Calu3 (cell line): ENCODE results near the gene ZC3H14. TPM values are rescaled to one million over a fixed set of nuclear protein-coding genes. Genes with fewer than 3 reads are reported as not detected.

ENCODE experiments used
- BruUV-seq: library from RNA; stranded (reverse); fragments of 400-500 nt; replicated peaks from 2 replicates; lab custom pipeline; 2021; lab: Mats Ljungman, UMichigan
- CTCF ChIA-PET: fragments of 300-600 bp; sonication (Branson Sonifier 250); formaldehyde crosslinking; loops from one replicate; lab custom pipeline; 2022; ENCODE audit warnings: antibody characterized with exemption; lab: Charles Lee
- DNase-seq: peaks from one replicate; pipeline ENCODE4 v3.0.0; 2022
- H3K27ac Mint-ChIP-seq: one replicate; pipeline ENCODE4 v1.8.0; 2022; ENCODE audit warnings: mixed read lengths; ENCODE audit not compliant: unreplicated experiment
- H3K27me3 Mint-ChIP-seq: one replicate; pipeline ENCODE4 v1.8.0; 2022; ENCODE audit warnings: mixed read lengths; ENCODE audit not compliant: unreplicated experiment
- H3K36me3 Mint-ChIP-seq: one replicate; pipeline ENCODE4 v1.8.0; 2022; ENCODE audit warnings: mild to moderate bottlenecking, moderate library complexity, mixed read lengths; ENCODE audit not compliant: insufficient read depth, unreplicated experiment
- H3K4me1 Mint-ChIP-seq: one replicate; pipeline ENCODE4 v1.8.0; 2022; ENCODE audit warnings: mild to moderate bottlenecking, low read depth, mixed read lengths; ENCODE audit not compliant: unreplicated experiment
- H3K4me3 Mint-ChIP-seq: one replicate; pipeline ENCODE4 v1.8.0; 2022; ENCODE audit warnings: mild to moderate bottlenecking, low read depth, moderate library complexity, mixed read lengths; ENCODE audit not compliant: unreplicated experiment
- H3K9me3 Mint-ChIP-seq: one replicate; pipeline ENCODE4 v1.8.0; 2022; ENCODE audit warnings: low read depth, mixed read lengths; ENCODE audit not compliant: unreplicated experiment
- CTCF ChIP-seq: fragments of 200-600 bp; IDR thresholded peaks from one replicate; pipeline ENCODE4 v1.8.0; 2022; ENCODE audit warnings: antibody characterized with exemption; ENCODE audit not compliant: unreplicated experiment
- intact Hi-C: fragments of 100-400 bp; cut with micrococcal nuclease; formaldehyde crosslinking; loops from one replicate; pipeline ENCODE4 v1.10.0; 2022; ENCODE audit not compliant: unreplicated experiment
- total RNA-seq: library from RNA; stranded (reverse); gene quantifications from 2 replicates; pipeline ENCODE4 v1.2.3, GENCODE V29; 2022

ZC3H14 gene
- total RNA-seq, 1 experiment from 2014 or later, result 69.3 TPM

- DNase-seq, result no peak
- Mint-ChIP-seq H3K27me3 (no peaks in the 10 kb centered on the region), H3K27ac (peak overlapping the region; percentile 76), H3K36me3 (peaks cover 4% of the 10 kb centered on the region), H3K9me3 (no peaks in the 10 kb centered on the region), H3K4me1 (peaks cover 38% of the 10 kb centered on the region), H3K4me3 (peak overlapping the region; percentile 23)
- TF ChIP-seq CTCF, result no peak
- no TSS peak for BruUV-seq
- CTCF ChIA-PET, result no interaction called here
- intact Hi-C loops, result no loop called here
Measured at GRCh38 chr14:88542857-88543795, 19.7 kb upstream of the ZC3H14 start.

- H3K36me3 Mint-ChIP-seq, result peaks cover 4% of the 10 kb centered on the region
- CTCF ChIA-PET, result no interaction called here
- peaks cover 48% of the 10 kb centered on the region for H3K4me1 Mint-ChIP-seq
Measured at GRCh38 chr14:88545256-88545655, 17.6 kb upstream of the ZC3H14 start.

GRCh38 chr14:88546621-88547385 is 16.0 kb upstream of the ZC3H14 start:
- no peak overlapping the region for H3K27ac Mint-ChIP-seq
- peaks cover 12% of the 10 kb centered on the region for H3K36me3 Mint-ChIP-seq
- no peak overlapping the region for H3K4me3 Mint-ChIP-seq
- CTCF ChIA-PET, result interaction anchor here (0.6 to 1.5 kb wide), 4 partner anchors 12 to 1901 kb away, joined by 3 to 6 read pairs (median 4); no protein-coding TSS in a partner anchor
- no peaks in the 10 kb centered on the region for H3K9me3 Mint-ChIP-seq
- DNase-seq, result no peak
- H3K27me3 Mint-ChIP-seq, result no peaks in the 10 kb centered on the region
- BruUV-seq, result no TSS peak
- TF ChIP-seq CTCF, result no peak
- H3K4me1 Mint-ChIP-seq, result peaks cover 48% of the 10 kb centered on the region
- intact Hi-C loops, result no loop called here

More at GRCh38 chr14:88545256-88545655, 17.6 kb upstream of the ZC3H14 start:
- intact Hi-C loops, result no loop called here
- no peaks in the 10 kb centered on the region for H3K27me3 Mint-ChIP-seq
- no peak overlapping the region for H3K4me3 Mint-ChIP-seq
- H3K9me3 Mint-ChIP-seq, result no peaks in the 10 kb centered on the region
- TF ChIP-seq CTCF, result no peak
- H3K27ac Mint-ChIP-seq, result no peak overlapping the region
- BruUV-seq, result no TSS peak
- no peak for DNase-seq

- CTCF ChIA-PET, result interaction anchor here (0.7 to 1.5 kb wide), 3 partner anchors 12 to 1902 kb away, joined by 3 to 6 read pairs (median 3); no protein-coding TSS in a partner anchor
- no peak for DNase-seq
- intact Hi-C loops, result no loop called here
- no peak overlapping the region for H3K4me3 Mint-ChIP-seq
- no peak for TF ChIP-seq CTCF
- no peak overlapping the region for H3K27ac Mint-ChIP-seq
- no TSS peak for BruUV-seq
- no peaks in the 10 kb centered on the region for H3K27me3 Mint-ChIP-seq
- H3K9me3 Mint-ChIP-seq, result no peaks in the 10 kb centered on the region
- H3K4me1 Mint-ChIP-seq, result peaks cover 42% of the 10 kb centered on the region
- peaks cover 17% of the 10 kb centered on the region for H3K36me3 Mint-ChIP-seq
Measured at GRCh38 chr14:88547386-88547780, 15.5 kb upstream of the ZC3H14 start.
